HCT116 (cell line): ENCODE results near the gene TNIK. TPM values are rescaled to one million over a fixed set of nuclear protein-coding genes. Genes with fewer than 3 reads are reported as not detected.

Source experiments
- ATAC-seq: fragments of 200-7000 bp; cut with Tn5 transposase; 2 replicates; pipeline ENCODE4 v1.9.1; 2020; ENCODE audit warnings: mild to moderate bottlenecking, moderate library complexity
- BruUV-seq: library from RNA; stranded (reverse); fragments of 400-500 nt; replicated peaks from 2 replicates; lab custom pipeline; 2021; lab: Mats Ljungman, UMichigan
- CTCF ChIA-PET: fragments of 300-600 bp; sonication (Branson Sonifier 250); formaldehyde crosslinking; loops from one replicate; lab custom pipeline; 2021; ENCODE audit warnings: antibody characterized with exemption; lab: Charles Lee
- POLR2A ChIA-PET: fragments of 300-600, 350-600 bp; sonication (Branson Sonifier 250); formaldehyde crosslinking; loops from one replicate; lab custom pipeline; 2021; ENCODE audit warnings: antibody characterized with exemption; lab: Charles Lee
- RAD21 ChIA-PET, 2 experiments: fragments of 300-600 bp; sonication (Branson Sonifier 250); formaldehyde crosslinking; loops; one replicate each; lab custom pipeline; 2023; ENCODE audit warnings: low total read pairs in 2 of 2; ENCODE audit not compliant: uncharacterized antibody in 2 of 2, unreplicated experiment in 2 of 2, low non-redundant PET in 1 of 2; lab: Charles Lee
- DNase-seq: peaks from one replicate; pipeline ENCODE4 v3.0.0-alpha.2; 2010; ENCODE audit warnings: low read depth, low spot score
- H2AFZ ChIP-seq: fragments of 200-600 bp; shearing (Covaris generic), sonication (generic); 2 replicates; pipeline ENCODE4 v1.6.1; 2017; ENCODE audit warnings: low read depth, mixed run types, mixed read lengths, antibody characterized with exemption, low read length; ENCODE audit not compliant: poor library complexity, severe bottlenecking
- H3K27ac ChIP-seq: 2 replicates; pipeline ENCODE4 v1.5.1; 2012; ENCODE audit warnings: low read depth, low read length
- H3K27me3 ChIP-seq: fragments of 200-600 bp; sonication (generic); 2 replicates; pipeline ENCODE4 v1.6.1; 2016; ENCODE audit warnings: mixed run types, low read length, mixed read lengths; ENCODE audit not compliant: insufficient read depth
- H3K36me3 ChIP-seq, 2 experiments: fragments of 200-500 bp in 1 of 2; fragments of 200-600 bp in 1 of 2; sonication (Bioruptor generic) in 1 of 2; sonication (generic) in 1 of 2; 2 replicates each; pipeline versions ENCODE4 v1.5.1 to v1.6.1; 2014 to 2016; ENCODE audit warnings: low read length in 2 of 2, inconsistent platforms in 1 of 2, mixed read lengths in 1 of 2, mixed run types in 1 of 2; ENCODE audit not compliant: insufficient read depth in 2 of 2, control insufficient read depth in 1 of 2
- H3K4me1 ChIP-seq, 2 experiments: fragments of 200-600 bp in 1 of 2; sonication (generic) in 1 of 2; 2 replicates each; pipeline versions ENCODE4 v1.5.1 to v1.6.1; 2012 to 2017; ENCODE audit warnings: low read length in 2 of 2, inconsistent platforms in 1 of 2, mild to moderate bottlenecking in 1 of 2, mixed read lengths in 1 of 2, mixed run types in 1 of 2, moderate library complexity in 1 of 2; ENCODE audit not compliant: insufficient read depth in 2 of 2, control insufficient read depth in 1 of 2
- H3K4me2 ChIP-seq: fragments of 200-600 bp; sonication (generic); 2 replicates; pipeline ENCODE4 v1.6.1; 2017; ENCODE audit warnings: mixed run types, low read length, mixed read lengths
- H3K4me3 ChIP-seq, 2 experiments: fragments of 200-600 bp in 1 of 2; sonication (generic) in 1 of 2; replicated peaks in 1 of 2; 2 replicates each; pipeline ENCODE4 v1.5.1; 2011 to 2016; ENCODE audit warnings: low read length in 2 of 2, control low read depth in 1 of 2, low read depth in 1 of 2, mild to moderate bottlenecking in 1 of 2, mixed read lengths in 1 of 2, mixed run types in 1 of 2
- H3K79me2 ChIP-seq: fragments of 200-600 bp; sonication (generic); 2 replicates; pipeline ENCODE4 v1.6.1; 2017; ENCODE audit warnings: mild to moderate bottlenecking, mixed run types, low read length, moderate library complexity, mixed read lengths; ENCODE audit not compliant: insufficient read depth
- H3K9ac ChIP-seq: fragments of 200-600 bp; sonication (generic); 2 replicates; pipeline ENCODE4 v1.6.1; 2016; ENCODE audit warnings: low read length, mixed read lengths
- H3K9me2 ChIP-seq: fragments of 200-600 bp; sonication (generic), shearing (Covaris generic); 2 replicates; pipeline ENCODE4 v1.6.1; 2017; ENCODE audit warnings: mixed run types, mild to moderate bottlenecking, moderate library complexity; ENCODE audit not compliant: insufficient read depth
- H3K9me3 ChIP-seq, 2 experiments: fragments of 200-500 bp in 1 of 2; fragments of 200-600 bp in 1 of 2; sonication (Bioruptor generic) in 1 of 2; sonication (generic) in 1 of 2; 2 replicates each; pipeline ENCODE4 v1.6.1; 2014 to 2017; ENCODE audit warnings: low read length in 2 of 2, mixed read lengths in 2 of 2, inconsistent platforms in 1 of 2, low read depth in 1 of 2, mild to moderate bottlenecking in 1 of 2, mixed run types in 1 of 2, moderate library complexity in 1 of 2; ENCODE audit not compliant: control insufficient read depth in 1 of 2, insufficient read depth in 1 of 2
- H4K20me1 ChIP-seq: fragments of 200-600 bp; sonication (generic), shearing (Covaris generic); 2 replicates; pipeline ENCODE4 v1.6.1; 2017; ENCODE audit warnings: mixed run types, mild to moderate bottlenecking, moderate library complexity; ENCODE audit not compliant: insufficient read depth
- CBX3 ChIP-seq: IDR thresholded peaks from 2 replicates; pipeline ENCODE4 v1.6.1; 2012; ENCODE audit warnings: low read depth
- EGR1 ChIP-seq: IDR thresholded peaks from 2 replicates; pipeline ENCODE4 v1.6.1; 2012; ENCODE audit warnings: low read depth
- EZH2 ChIP-seq: fragments of 200-600 bp; sonication (generic); IDR thresholded peaks from 2 replicates; pipeline ENCODE4 v1.6.1; 2017; ENCODE audit warnings: antibody characterized with exemption, mixed run types
- EZH2phosphoT487 ChIP-seq: fragments of 200-600 bp; IDR thresholded peaks from 2 replicates; pipeline ENCODE4 v1.6.1; 2018; ENCODE audit warnings: antibody characterized with exemption, borderline replicate concordance
- JUND ChIP-seq: IDR thresholded peaks from 2 replicates; pipeline ENCODE4 v1.6.1; 2012
- RAD21 ChIP-seq: IDR thresholded peaks from 2 replicates; pipeline ENCODE4 v1.6.1; 2012; ENCODE audit warnings: low read depth, mild to moderate bottlenecking
- SIN3A ChIP-seq: IDR thresholded peaks from 2 replicates; pipeline ENCODE4 v1.6.1; 2012; ENCODE audit warnings: low read depth
- YY1 ChIP-seq: IDR thresholded peaks from 2 replicates; pipeline ENCODE4 v1.6.1; 2011; ENCODE audit warnings: low read length, low read depth, moderate library complexity, mild to moderate bottlenecking; ENCODE audit not compliant: insufficient replicate concordance; ENCODE audit errors: extremely low read depth
- ZNF274 ChIP-seq: fragments of 200-500 bp; sonication (Bioruptor generic); IDR thresholded peaks from 2 replicates; pipeline ENCODE4 v1.6.1; 2014; ENCODE audit warnings: mild to moderate bottlenecking, low read depth, low read length, inconsistent platforms
- intact Hi-C: fragments of 100-400 bp; cut with micrococcal nuclease; formaldehyde crosslinking; loops from 2 replicates; pipeline ENCODE4 v1.10.0; 2022
- total RNA-seq: library from RNA; stranded (reverse); gene quantifications from one replicate; pipeline ENCODE4 v1.2.1, GENCODE V29; 2021; ENCODE audit not compliant: unreplicated experiment
- TF ChIP-seq, protein P1 (sequence below): IDR thresholded peaks from 2 replicates; pipeline ENCODE4 v1.6.1; 2012
- TF ChIP-seq, protein P2 (sequence below): IDR thresholded peaks from 2 replicates; pipeline ENCODE4 v1.6.1; 2012

TNIK gene
- total RNA-seq, 1 experiment from 2014 or later, result 24.1 TPM

DNA sequence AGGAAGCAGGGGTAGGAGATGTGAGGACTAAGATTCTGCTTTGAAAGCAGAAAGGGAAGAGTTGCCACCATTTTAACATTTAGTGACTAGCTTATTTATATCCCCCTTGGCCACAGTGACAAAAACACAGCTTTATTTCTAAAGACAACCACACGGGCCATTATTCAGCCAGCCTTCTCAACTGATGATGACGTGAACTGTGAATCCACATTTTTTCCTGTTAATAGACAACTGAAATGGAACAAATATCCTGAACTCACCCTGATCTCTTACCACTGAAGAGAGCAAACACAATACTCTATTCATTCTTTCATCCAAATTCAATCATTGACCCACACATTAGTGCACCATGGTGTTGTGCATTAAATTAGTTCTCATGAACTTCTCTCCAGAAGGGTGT, 145.1 kb downstream of the TNIK start:
- no TSS peak for BruUV-seq
- no peaks in the 10 kb centered on the region for H3K27me3 ChIP-seq
- DNase-seq, result no peak
- intact Hi-C loops, result no loop called here
- H3K4me3 ChIP-seq, result no peak overlapping the region
- no peak for ATAC-seq
- H3K9ac ChIP-seq, result no peak overlapping the region
- ChIA-PET RAD21 (no interaction called here), POLR2A (no interaction called here), CTCF (no interaction called here)
- no peaks in the 10 kb centered on the region for H3K9me2 ChIP-seq
- no peaks in the 10 kb centered on the region for H3K9me3 ChIP-seq
- no peaks in the 10 kb centered on the region; a peak in 1 of 4 replicates for H3K4me1 ChIP-seq
- no peak for TF ChIP-seq RAD21
- H3K79me2 ChIP-seq, result no peaks in the 10 kb centered on the region
- no peak overlapping the region for H3K27ac ChIP-seq
- no peaks in the 10 kb centered on the region for H3K36me3 ChIP-seq
- H3K4me2 ChIP-seq, result no peak overlapping the region
- no peaks in the 10 kb centered on the region for H4K20me1 ChIP-seq
- H2AFZ ChIP-seq, result no peak overlapping the region

DNA sequence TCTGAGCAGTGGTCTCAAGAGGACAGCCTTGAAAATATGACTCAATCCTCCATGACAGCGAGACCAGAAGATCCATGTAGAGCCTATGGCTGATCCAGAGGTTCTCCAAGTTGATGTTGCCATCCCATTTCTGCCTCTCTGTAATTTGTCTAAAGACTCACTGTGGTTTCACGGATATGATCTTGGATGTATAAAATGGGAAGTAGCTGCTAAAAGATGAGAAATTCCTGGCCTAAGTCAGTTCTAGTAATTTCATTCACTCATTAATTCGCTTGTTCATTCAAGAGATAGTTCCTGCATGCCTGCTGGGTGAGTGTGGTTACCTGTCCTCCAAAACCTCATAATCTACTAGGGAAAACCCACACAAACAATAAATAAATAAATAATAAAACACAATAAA, 145.9 kb downstream of the TNIK start:
- Histone ChIP-seq H3K4me2 (no peak overlapping the region), H3K27me3 (no peaks in the 10 kb centered on the region), H4K20me1 (no peaks in the 10 kb centered on the region), H2AFZ (no peak overlapping the region), H3K9me2 (no peaks in the 10 kb centered on the region), H3K4me1 (no peaks in the 10 kb centered on the region; a peak in 1 of 4 replicates), H3K27ac (no peak overlapping the region), H3K9ac (no peak overlapping the region), H3K36me3 (no peaks in the 10 kb centered on the region), H3K79me2 (no peaks in the 10 kb centered on the region), H3K4me3 (no peak overlapping the region)
- no TSS peak for BruUV-seq
- ChIA-PET CTCF (no interaction called here), POLR2A (no interaction called here), RAD21 (no interaction called here)
- intact Hi-C loops, result no loop called here
- DNase-seq (no peak), ATAC-seq (no peak)
- TF ChIP-seq, protein P1, sequence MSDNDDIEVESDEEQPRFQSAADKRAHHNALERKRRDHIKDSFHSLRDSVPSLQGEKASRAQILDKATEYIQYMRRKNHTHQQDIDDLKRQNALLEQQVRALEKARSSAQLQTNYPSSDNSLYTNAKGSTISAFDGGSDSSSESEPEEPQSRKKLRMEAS, result no peak
- TF ChIP-seq ZNF274 (no peak), YY1 (no peak), CBX3 (no peak), SIN3A (no peak), JUND (no peak), RAD21 (no peak), EZH2 (no peak), EGR1 (no peak), EZH2phosphoT487 (no peak)
- TF ChIP-seq, protein P2, sequence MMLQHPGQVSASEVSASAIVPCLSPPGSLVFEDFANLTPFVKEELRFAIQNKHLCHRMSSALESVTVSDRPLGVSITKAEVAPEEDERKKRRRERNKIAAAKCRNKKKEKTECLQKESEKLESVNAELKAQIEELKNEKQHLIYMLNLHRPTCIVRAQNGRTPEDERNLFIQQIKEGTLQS, result no peak
- TF ChIP-seq, all 23 proteins: peak for 0
- no peaks in the 10 kb centered on the region for H3K9me3 ChIP-seq
